Heart right ventricle (tissue), 16 donors: Measurements from ENCODE around the gene RPL36AL. TPM values are rescaled to one million over a fixed set of nuclear protein-coding genes. Genes with fewer than 3 reads are reported as not detected.
"Not testable (repeated sequence)": the region's sequence is repeated elsewhere in the genome, so short reads cannot be mapped to it uniquely, and the experiment has no call there.

Experiments
- ATAC-seq, 8 donors: fragments of 200-7000 bp; cut with Tn5 transposase; one replicate each; pipeline ENCODE4 v1.9.1; 2020; ENCODE audit warnings: mild to moderate bottlenecking in 8 of 8, moderate library complexity in 8 of 8, moderate number of reproducible peaks in 1 of 8
- DNase-seq, 2 donors: peaks; one replicate each; pipeline ENCODE4 v3.0.0-alpha.2; 2020
- H3K27ac ChIP-seq, 10 donors: fragments of 200-600 bp; sonication (generic) in 2 of 10; one replicate each; pipeline versions ENCODE4 v1.5.0 to v1.8.0; 2020 to 2022; ENCODE audit warnings: mild to moderate bottlenecking in 3 of 10
- H3K27me3 ChIP-seq, 7 donors: fragments of 200-600 bp; one replicate each; pipeline ENCODE4 v1.8.0; 2021 to 2022; ENCODE audit warnings: mild to moderate bottlenecking in 2 of 7
- H3K36me3 ChIP-seq, 9 donors: fragments of 200-600 bp; sonication (generic) in 1 of 9; one replicate each; pipeline versions ENCODE4 v1.5.0 to v1.8.0; 2020 to 2022; ENCODE audit warnings: mild to moderate bottlenecking in 2 of 9
- H3K4me1 ChIP-seq, 9 donors: fragments of 200-600 bp; sonication (generic) in 1 of 9; one replicate each; pipeline versions ENCODE4 v1.5.0 to v1.8.0; 2020 to 2022; ENCODE audit warnings: mild to moderate bottlenecking in 4 of 9
- H3K4me3 ChIP-seq, 10 donors: fragments of 200-600 bp; sonication (generic) in 2 of 10; one replicate each; pipeline versions ENCODE4 v1.5.0 to v1.8.0; 2020 to 2022; ENCODE audit warnings: mild to moderate bottlenecking in 7 of 10, moderate library complexity in 2 of 10
- H3K9me3 ChIP-seq, 11 donors: fragments of 200-600 bp in 10 of 11; sonication (generic) in 2 of 11; one replicate each; pipeline versions ENCODE4 v1.5.0 to v1.8.0; 2013 to 2022; ENCODE audit warnings: mild to moderate bottlenecking in 2 of 11, control low read depth in 1 of 11, moderate library complexity in 1 of 11
- WGBS, 2 donors: extraction: QIAGEN DNeasy Blood & Tissue Kit; methylation state at CpG; one replicate each; pipeline ENCODE4 v1.1.7; 2013; ENCODE audit warnings: inconsistent platforms in 1 of 2; 5-methylcytosine and 5-hydroxymethylcytosine counted together
- intact Hi-C, 10 donors: fragments of 100-400 bp; cut with DNase I; formaldehyde crosslinking; loops; one replicate each; pipeline versions ENCODE4 v1.11.1 to v1.14.2; 2022
- long read RNA-seq, 3 donors: library from polyadenylated mRNA; unstranded; transcript quantifications; one replicate each; pipeline ENCODE4 v2.0.0, GENCODE V29; 2020 to 2021
- polyA plus RNA-seq, 2 donors: library from polyadenylated mRNA; stranded (reverse); fragments of 200-250 nt; gene quantifications; one replicate each; pipeline ENCODE4 v1.2.3, GENCODE V29; 2013
- total RNA-seq, 10 donors: library from RNA; stranded (reverse); fragmentation: NEBNext Ultra II Directional in 3 of 10; extraction: Animal tissue kit (Norgen Biotek cat#: 25700) in 3 of 10; gene quantifications; one replicate each; pipeline versions ENCODE4 v1.2.1 to v1.2.4, GENCODE V29; 2021 to 2023
- TF ChIP-seq, protein P1 (sequence below), 9 donors: fragments of 200-600 bp; sonication (generic) in 2 of 9; IDR thresholded peaks; one replicate each; pipeline versions ENCODE4 v1.5.0 to v1.8.0; 2021 to 2022; ENCODE audit warnings: antibody characterized with exemption in 9 of 9, mild to moderate bottlenecking in 5 of 9, moderate library complexity in 1 of 9
- donor health status: Arrhythmogenic right ventricular cardiomyopathy.
- donor health status: ischemic (EF 13 %, LVEDD 7.1; RV severe dilation, severe dysfunction).
- donor health status: healthy with polysubstance abuse.
- donor health status: DM: no; HTN: yes; CAD: no.
- donor health status: DM: no; HTN: no; CAD: no.
- donor health status: ischemic (EF 25% LVEDD 6.9; RV normal size, moderate dysfunction).
- donor health status: ischemic (EF 25% LVEDD 5.7; RV mildly dilated, moderate dysfunction).
- donor health status: healthy.
- donor health status: DM: yes; HTN: yes; CAD: no.
- donor health status: Ischemic cardiomyopathy.
- donor health status: ischemic (EF 35%, LVEDD 5.7; RV mildly dilated, moderate dysfunction).
- donor health status: nonischemic (EF 11% LVEDD 7.7; RV severe dilation, severe dysfunction).
- donor health status: DM: yes; HTN: yes; CAD: no.
- donor health status: PGD.
- donor health status: ischemic (EF 29% LVEDD 5.4; RV normal size, mild dysfunction).
- donor health status: nonischemic (EF 23%, LVEDD 6.1; RV moderate dilation, normal function).

The RPL36AL gene
- total RNA-seq (100 to 1,000 TPM; 103 to 164 (median 127) TPM), polyA plus RNA-seq (100 to 1,000 TPM; 253 to 562 TPM)
- long read RNA-seq, donor 1, transcript RPL36AL-201 (2 exons, 746 nt): major isoform, 59 of 134 reads
- long read RNA-seq, donor 1, partial matches to known transcripts: 74 of 134 reads
- long read RNA-seq, donor 1, other reads (novel, unspliced or antisense): 1 of 134 reads
- long read RNA-seq, donor 2, transcript RPL36AL-201 (2 exons, 746 nt): major isoform, 101 of 184 reads
- long read RNA-seq, donor 2, partial matches to known transcripts: 83 of 184 reads
- long read RNA-seq, donor 2, other reads (novel, unspliced or antisense): 0 of 184 reads
- long read RNA-seq, donor 3, transcript RPL36AL-201 (2 exons, 746 nt): major isoform, 22 of 24 reads
- long read RNA-seq, donor 3, partial matches to known transcripts: 2 of 24 reads
- long read RNA-seq, donor 3, other reads (novel, unspliced or antisense): 0 of 24 reads

DNA sequence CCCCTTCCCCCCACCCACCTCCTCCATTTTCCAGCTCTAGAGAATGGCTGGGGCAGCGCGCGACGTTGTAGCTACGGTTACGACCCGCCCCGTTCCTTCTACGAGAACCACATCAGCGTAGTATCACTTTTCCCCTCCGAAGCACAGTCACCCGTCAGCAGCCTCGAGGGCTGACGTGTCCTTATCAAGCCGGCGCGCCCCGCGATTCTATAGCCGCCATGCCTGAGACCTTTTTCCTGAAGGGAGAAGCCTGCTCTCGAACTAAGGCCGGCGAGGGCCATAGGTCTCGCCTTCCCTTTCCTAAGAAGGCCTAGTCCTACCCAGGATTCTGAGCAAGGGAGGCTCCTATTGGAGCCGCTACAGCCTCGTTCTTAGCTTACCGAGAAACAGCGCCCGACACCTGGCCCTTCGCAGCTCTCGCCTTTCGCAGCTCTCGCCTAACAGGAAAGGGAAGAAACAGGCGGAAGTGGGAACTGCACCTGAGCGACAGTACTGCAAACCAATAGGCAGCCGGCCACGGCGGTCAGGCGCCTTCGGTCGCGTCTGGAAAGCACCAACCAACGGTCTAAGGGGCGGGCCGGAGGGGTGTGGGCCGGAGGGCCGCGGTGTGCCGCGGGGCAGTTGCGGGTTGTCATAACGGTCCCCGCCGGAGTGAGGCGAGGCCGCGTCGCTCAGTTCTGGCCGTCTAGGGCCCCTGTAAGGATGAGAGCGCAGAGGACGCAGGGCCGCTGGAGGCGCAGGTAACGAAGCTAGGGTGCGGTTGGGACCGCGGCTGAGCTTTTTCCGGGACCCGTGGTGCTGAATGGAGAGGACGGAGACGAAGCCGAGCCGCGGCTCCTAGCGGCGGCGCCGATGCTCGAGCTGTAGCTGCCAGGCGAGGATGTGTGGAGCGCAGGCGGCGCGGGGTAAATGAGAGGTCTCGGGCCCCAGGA is at the start of gene RPL36AL, which contains the start of gene MGAT2:
Gene RPL36AL (minus strand): TSS at position 445 of the 932 bp plus-strand sequence. CDS start 1,522 bp downstream, outside the sequence.
Gene MGAT2 (plus strand): TSS at position 618 of the 932 bp plus-strand sequence. CDS start 470 bp downstream, outside the sequence.
- H3K36me3 ChIP-seq: peaks cover 0 to 51% (median 11%) of the 10 kb centered on the region in 9 donors
- TF ChIP-seq, protein P1, sequence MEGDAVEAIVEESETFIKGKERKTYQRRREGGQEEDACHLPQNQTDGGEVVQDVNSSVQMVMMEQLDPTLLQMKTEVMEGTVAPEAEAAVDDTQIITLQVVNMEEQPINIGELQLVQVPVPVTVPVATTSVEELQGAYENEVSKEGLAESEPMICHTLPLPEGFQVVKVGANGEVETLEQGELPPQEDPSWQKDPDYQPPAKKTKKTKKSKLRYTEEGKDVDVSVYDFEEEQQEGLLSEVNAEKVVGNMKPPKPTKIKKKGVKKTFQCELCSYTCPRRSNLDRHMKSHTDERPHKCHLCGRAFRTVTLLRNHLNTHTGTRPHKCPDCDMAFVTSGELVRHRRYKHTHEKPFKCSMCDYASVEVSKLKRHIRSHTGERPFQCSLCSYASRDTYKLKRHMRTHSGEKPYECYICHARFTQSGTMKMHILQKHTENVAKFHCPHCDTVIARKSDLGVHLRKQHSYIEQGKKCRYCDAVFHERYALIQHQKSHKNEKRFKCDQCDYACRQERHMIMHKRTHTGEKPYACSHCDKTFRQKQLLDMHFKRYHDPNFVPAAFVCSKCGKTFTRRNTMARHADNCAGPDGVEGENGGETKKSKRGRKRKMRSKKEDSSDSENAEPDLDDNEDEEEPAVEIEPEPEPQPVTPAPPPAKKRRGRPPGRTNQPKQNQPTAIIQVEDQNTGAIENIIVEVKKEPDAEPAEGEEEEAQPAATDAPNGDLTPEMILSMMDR (IDR thresholded peaks at IDR 0.05): peak in 5 of 9 donors; percentile 15 to 52 (median 46)
- intact Hi-C loops: loop anchor here in 1 of 10 donors (5.0 kb wide), 1 partner anchor 147 kb away; the partner anchor contains the start of gene KLHDC2
- DNase-seq (peak; percentile 99), ATAC-seq (peak; percentile 99 to 100 (median 100))
- peaks cover 0 to 64% (median 41%) of the 10 kb centered on the region in 9 donors for H3K4me1 ChIP-seq
- no peaks in the 10 kb centered on the region for H3K9me3 ChIP-seq
- peak within 1 kb of the TSS; percentile 72 to 98 (median 94) for H3K27ac ChIP-seq
- no peaks in the 10 kb centered on the region for H3K27me3 ChIP-seq
- peak within 1 kb of the TSS; percentile 63 to 97 (median 90) for H3K4me3 ChIP-seq
- 0 to 1% methylated on average over 84 to 85 of the region's 85 CpGs for WGBS, 2 donors

DNA sequence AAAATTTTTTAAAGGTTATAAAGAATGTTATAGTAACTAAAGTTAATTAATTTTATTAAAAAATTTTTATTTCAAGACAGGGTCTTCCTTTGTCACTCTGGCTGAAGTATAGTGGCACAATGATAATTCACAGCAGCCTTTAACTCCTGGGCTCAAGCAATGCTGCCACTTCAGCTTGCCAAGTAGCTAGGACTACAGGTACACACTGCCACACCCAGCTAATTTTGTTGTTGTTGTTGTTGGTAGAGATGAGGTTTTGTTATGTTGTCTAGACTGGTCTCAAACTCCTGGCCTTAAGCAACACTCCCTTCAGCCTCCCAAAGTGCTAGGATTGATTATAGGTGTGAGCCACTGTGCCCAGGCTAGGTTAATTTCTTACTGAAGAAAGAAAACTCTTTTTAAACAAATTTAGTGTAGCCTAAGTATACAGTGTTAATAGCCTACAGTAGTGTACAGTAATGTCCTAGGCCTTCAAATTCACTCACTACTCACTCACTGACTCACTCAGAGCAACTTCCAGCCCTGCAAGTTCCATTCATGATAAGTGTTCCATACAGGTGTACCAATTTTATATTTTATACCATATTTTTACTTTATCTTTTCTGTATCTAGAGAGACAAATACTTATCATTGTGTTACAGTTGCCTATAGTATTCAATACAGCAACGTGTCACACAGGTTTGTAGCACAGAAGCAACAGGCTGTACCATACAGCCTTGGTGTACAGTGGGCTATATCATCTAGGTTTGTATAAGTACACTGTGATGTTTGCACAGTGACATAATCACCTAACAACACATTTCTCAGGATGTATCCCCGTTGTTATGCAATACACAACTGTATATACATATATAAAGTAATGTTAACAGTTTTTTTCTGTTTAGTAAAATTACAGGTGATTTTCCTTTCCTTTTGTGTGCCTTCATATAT is 39.4 kb upstream of the RPL36AL start:
- H3K4me3 ChIP-seq: no peak overlapping the region
- intact Hi-C loops: no loop called here
- no peaks in the 10 kb centered on the region for H3K36me3 ChIP-seq
- TF ChIP-seq, protein P1 (IDR thresholded peaks at IDR 0.05): no peak
- no peaks in the 10 kb centered on the region for H3K27me3 ChIP-seq
- ATAC-seq: no peak
- DNase-seq: no peak
- no peak overlapping the region for H3K27ac ChIP-seq
- WGBS, 2 donors: 91 to 96% methylated on average over 2 of the region's 2 CpGs
- no peaks in the 10 kb centered on the region for H3K9me3 ChIP-seq
- H3K4me1 ChIP-seq: no peaks in the 10 kb centered on the region

DNA sequence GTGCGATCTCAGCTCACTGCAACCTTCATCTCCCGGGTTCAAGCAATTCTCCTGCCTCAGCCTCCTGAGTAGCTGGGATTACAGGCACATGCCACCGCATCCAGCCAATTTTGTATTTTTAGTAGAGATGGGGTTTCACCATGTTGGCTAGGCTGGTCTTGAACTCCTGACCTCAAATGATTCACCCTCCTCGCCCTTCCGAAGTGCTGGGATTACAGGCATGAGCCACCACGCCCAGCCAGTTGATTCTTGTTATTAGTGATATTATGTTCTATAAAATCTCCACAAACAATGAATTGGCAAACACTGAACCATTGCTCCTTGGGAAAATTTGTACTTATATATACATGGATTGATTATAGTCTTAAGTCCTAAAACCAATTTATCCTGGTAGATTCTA is 37.1 kb upstream of the RPL36AL start:
- H3K4me3 ChIP-seq, H3K27ac ChIP-seq, H3K4me1 ChIP-seq, H3K36me3 ChIP-seq, H3K27me3 ChIP-seq, DNase-seq, intact Hi-C loops, H3K9me3 ChIP-seq, ATAC-seq: not testable (repeated sequence)
- 94 to 97% methylated on average over 6 of the region's 6 CpGs for WGBS, 2 donors

DNA sequence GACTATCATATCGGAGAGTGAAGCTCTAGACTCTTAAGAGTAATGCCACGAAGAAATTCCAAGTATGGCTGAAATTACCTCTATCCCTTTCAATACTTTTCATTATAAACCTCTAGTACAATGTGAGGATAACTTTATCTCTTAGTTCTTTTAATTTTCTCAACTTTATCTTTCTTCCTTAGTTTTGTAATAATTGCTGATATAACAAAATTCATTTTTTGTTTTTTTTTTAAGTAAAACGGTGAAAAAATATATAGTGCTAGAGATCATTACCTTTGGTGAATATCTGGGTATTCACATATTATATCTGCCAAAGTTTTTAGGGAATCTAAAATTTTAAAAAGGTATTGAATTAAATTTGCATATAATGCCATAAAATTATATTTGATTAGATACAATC is 34.1 kb upstream of the RPL36AL start:
- WGBS, 2 donors: 93 to 94% methylated on average over 3 of the region's 3 CpGs
- no peak overlapping the region for H3K4me3 ChIP-seq
- no peaks in the 10 kb centered on the region for H3K9me3 ChIP-seq
- intact Hi-C loops: no loop called here
- DNase-seq: no peak
- TF ChIP-seq, protein P1 (IDR thresholded peaks at IDR 0.05): no peak
- no peaks in the 10 kb centered on the region for H3K4me1 ChIP-seq
- H3K27ac ChIP-seq: no peak overlapping the region
- H3K36me3 ChIP-seq: peaks cover 0 to 6% (median 0%) of the 10 kb centered on the region in 9 donors
- H3K27me3 ChIP-seq: no peaks in the 10 kb centered on the region
- ATAC-seq: no peak
